Stimulated activated CD4-positive, alpha-beta T cell treated with anti-CD3 and anti-CD28 coated beads, TNF-alpha, amount 100 ng/mL, for 4 hours (primary cell): ENCODE data around the gene EPS8L1.

Experiments used
- DNase-seq, 3 experiments: peaks; one replicate each; pipeline ENCODE4 v3.0.0-alpha.2; 2020; ENCODE audit warnings: low read depth in 3 of 3

The EPS8L1 gene

GRCh38 chr19:55115446-55116065 lies 39.9 kb downstream of the EPS8L1 start:
- DNase-seq, result no peak

GRCh38 chr19:55116232-55116858 lies 40.7 kb downstream of the EPS8L1 start:
- DNase-seq, result peak; percentile 22 to 28 (median 26)

DNA sequence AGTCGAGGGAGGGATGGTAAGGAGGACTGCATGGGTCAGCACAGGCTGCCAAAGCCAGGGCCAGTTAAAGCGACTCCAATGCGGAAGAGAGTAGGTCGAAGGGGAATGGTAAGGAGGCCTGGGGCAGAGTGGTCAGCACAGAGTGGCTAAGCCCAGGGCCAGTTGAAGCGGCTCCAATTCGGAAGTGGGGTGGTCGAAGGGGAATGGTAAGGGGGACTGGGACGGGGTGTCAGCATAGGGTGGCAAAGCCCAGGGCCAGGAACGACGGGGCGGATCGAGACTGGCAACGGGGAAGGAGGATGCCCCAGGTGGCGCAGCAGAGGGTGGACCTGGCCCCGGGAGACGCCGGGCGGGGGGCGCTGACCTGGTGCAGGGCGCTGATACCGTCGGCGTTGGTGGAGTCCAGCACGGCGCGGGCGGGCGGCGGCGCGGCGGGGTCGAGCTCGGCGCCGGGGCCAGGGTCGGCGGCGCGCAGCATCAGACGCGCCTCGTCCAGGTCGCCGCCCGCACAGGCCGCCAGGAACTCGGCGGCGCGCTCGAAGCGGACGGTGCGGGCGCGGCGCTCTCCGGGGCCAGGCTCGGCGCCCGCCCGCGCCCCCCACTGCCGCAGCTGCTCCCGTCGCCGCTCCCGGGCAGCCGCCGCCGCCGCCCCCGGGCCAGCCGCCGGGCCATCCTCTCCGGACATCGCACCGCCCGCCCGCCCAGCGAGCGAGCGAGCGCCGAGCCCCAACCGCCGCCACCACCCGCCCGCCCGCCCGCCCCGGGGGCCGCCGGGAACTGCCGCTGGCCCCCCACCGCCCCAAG lies 41.4 kb downstream of the EPS8L1 start, which contains the start of gene PPP1R12C:
TSS of gene PPP1R12C (minus strand) at position 779 of the 804 bp plus-strand sequence. CDS start at position 685, 94 bp downstream.
- DNase-seq, result no peak

DNA sequence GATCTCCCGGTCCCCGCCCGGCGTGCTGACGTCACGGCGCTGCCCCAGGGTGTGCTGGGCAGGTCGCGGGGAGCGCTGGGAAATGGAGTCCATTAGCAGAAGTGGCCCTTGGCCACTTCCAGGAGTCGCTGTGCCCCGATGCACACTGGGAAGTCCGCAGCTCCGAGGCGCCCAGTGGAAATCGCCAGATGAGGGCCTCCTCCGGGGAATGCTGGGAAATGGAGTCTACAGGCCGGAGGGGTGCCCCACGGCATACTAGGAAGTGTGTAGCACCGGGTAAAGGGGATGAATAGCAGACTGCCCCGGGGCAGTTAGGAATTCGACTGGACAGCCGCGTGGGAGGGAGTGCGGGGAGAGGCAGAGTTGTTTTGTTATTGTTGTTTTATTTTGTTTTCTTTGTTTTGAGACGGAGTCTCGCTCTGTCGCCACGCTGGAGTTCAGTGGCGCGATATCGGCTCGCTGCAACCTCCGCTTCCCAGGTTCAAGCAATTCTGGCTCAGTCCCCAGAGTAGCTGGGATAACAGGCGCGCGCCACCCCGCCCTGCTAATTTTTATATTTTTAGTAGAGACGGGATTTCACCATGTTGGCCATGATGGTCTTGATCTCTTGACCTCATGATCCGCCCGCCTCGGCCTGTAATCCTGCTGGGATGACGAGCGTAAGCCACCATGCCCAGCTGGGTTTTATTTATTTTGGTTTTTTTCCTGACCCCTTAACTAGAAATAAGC lies 42.2 kb downstream of the EPS8L1 start:
- DNase-seq, result peak; percentile 92 to 93 (median 93)

DNA sequence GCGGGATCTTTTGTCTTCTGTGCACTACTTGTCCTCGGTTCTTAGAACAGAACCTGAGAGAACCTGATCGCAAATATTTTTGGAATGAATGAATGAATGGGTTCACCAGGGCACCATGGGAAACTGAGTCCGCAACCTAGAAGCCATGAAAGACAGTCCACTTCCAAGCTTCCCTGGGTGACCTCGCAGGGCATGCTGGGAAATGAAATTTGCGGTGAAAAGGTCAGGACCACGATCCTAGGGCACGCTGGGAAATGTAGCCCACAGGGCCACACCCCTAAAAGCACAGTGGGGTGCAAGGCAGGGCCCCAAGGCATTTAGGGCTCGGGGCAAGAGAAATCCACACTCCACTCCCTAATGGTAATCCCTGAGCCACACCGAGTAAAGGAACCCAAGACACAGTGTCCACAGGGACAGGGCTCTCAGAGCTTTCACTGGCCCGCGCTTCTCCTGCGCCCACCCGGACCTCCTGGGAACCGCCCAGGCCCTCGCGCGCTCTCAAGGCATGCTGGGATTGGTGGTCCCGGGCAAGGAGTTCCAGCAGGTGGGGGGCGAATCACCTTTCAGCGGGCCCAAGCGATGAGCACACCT lies 42.8 kb downstream of the EPS8L1 start:
- DNase-seq, result no peak

- DNase-seq, result no peak
Observed at GRCh38 chr19:55119053-55119452, 43.4 kb downstream of the EPS8L1 start.

GRCh38 chr19:55131421-55131820 lies 55.8 kb downstream of the EPS8L1 start:
- DNase-seq, result no peak

DNA sequence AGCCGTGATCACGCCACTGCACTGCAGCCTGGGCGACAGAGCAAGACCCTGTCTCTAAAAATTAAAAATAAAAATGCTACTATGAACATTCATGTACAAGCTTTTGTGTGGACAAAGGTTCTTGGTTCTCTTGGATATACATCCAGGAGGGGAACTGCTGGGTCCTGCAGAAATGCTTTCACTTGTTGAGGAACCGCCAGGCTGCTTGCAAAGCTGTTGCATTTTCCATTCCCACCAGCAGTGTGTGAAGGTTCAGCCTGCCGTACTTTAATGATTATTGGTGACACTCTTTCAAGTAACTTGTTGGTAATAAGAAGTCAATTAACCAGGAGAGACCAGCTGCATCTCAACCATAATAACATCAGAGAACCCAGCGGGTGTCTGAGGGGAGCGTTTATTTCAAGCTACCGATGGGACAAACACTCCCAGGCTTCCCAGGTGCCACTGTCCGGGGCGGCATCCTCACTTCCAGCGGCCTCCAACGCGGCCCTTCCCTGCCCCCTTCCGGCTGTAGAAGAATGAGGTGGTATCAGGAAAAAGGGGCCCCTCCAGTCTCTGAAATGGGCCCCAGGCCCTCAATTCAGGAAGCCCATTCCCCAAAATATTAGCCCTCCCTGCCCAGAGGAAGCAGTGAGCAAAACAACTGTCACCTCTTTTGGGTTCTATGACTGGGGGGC lies 56.9 kb downstream of the EPS8L1 start:
- DNase-seq, result no peak

GRCh38 chr19:55133639-55134444 lies 58.2 kb downstream of the EPS8L1 start:
- no peak for DNase-seq

DNA sequence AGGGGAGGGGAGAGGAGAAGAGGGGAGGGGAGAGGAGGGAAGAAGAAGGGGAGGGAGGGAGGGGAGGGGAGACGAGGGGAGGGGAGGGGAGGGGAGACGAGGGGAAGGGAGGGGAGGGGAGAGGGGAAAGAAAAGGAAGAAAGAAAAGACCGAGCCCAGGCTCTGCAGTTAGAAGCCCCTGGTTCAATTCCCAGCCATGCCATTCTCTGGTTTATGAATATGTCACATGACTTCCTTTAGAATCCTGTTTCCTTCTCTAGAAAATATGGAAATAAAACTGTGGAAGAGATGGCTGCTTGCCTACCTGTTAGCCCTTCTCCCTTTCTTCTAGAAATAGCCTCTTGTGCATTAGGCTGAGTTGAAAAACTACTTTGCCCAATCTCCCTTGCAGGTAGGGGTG lies 59.1 kb downstream of the EPS8L1 start:
- DNase-seq, result no peak

- no peak for DNase-seq
Observed at GRCh38 chr19:55136399-55137102, 60.9 kb downstream of the EPS8L1 start.
